NCI-H1105 treated with DMSO at 0.1 percent for 48 hours (cell line): ENCODE data around the gene PEX14.

Experiments
- DNase-seq: peaks from one replicate; lab custom pipeline; 2025; lab: John Stamatoyannopoulos, UW

PEX14 gene

GRCh38 chr1:10634075-10634427 is 159.3 kb downstream of the PEX14 start:
- DNase-seq = no peak

GRCh38 chr1:10634428-10635084 is 159.8 kb downstream of the PEX14 start:
- no peak for DNase-seq

GRCh38 chr1:10635085-10635896 is 160.5 kb downstream of the PEX14 start:
- peak; percentile 61 for DNase-seq

GRCh38 chr1:10635992-10636391 is 161.2 kb downstream of the PEX14 start:
- no peak for DNase-seq

DNA sequence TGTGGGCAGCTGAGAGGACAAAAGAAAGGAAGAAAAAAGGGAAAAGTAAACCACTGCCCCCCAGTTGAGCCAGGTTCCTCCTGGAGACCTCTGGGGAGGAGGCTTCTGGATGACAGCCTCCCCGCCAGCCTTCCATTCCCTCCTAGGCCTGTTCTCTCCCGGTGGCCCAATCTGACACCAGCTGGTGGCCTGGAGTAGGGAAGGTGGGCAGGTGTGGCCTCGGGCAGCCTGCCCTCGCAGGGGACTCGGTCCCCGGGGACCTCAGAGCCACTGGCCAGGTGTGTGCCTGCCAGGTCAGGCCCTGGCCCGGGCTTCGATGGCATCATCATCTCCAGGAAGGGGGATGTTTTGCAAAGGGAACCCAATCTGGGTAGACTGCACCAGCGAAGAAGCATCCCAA is 162.7 kb downstream of the PEX14 start:
- DNase-seq = no peak

GRCh38 chr1:10637834-10638558 is 163.2 kb downstream of the PEX14 start:
- DNase-seq = no peak

GRCh38 chr1:10638559-10639005 is 163.8 kb downstream of the PEX14 start:
- DNase-seq = no peak

DNA sequence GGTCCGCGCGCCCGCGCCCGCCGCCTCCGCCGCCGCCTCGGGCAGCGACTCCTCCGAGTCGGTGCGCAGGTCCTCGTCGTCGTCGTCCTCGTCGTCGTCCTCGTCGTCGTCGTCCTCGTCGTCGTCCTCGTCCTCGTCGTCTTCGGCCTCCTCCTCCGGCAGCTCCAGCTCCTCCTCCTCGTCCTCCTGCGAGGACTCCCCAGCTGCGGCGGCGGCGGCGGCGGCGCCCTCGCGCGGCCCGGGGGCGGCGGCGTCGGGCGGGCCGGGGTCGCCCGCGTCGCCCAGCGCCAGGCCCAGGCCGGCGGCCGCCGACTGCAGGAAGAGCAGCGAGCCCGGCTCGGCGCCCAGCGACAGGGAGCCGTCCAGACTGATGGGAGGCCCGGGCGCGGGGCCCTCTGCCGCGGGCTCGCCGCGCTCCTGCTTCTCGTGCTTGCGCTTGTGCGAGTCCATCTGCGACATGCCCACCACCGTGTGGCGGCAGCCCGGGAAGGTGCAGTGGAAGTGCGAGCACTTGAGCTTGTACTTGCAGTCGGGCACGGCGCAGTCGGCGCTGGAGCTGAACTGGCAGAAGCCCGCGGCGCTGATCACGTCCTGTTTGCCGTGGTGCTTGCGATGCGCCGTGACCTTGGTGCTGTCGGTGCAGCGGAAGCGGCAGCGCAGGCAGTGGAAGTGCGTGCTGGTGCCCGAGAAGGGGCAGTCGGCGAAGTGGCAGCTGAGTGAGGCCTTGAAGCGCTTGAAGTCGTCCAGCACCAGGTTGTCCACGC is 164.4 kb downstream of the PEX14 start:
- DNase-seq = no peak

GRCh38 chr1:10639775-10640578 is 165.2 kb downstream of the PEX14 start:
- DNase-seq = peak; percentile 96

- no peak for DNase-seq
These were observed 166.2 kb downstream of the PEX14 start for GRCh38 chr1:10640843-10641553.

DNA sequence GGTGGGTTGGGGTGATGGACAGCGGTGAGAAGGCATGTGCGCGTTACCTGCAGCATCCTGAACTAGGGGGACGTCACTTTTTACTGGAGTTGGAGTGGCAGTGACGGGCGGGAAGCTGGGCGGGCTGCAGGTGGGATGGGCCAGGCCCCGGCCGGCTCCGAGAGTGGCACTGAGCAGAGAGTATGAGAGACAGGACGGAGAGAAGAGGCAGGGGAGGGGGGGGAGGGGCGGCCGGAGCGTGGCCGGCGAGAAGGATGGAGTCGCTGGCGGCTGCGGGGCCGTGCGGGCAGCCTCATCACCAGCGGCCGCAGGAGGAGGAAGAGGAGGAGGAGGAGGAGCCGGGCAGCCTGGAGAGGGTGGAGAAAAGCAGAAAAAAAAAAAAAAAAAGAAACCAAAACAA is 167.2 kb downstream of the PEX14 start:
- DNase-seq = no peak

GRCh38 chr1:10642403-10643080 is 167.8 kb downstream of the PEX14 start:
- DNase-seq = no peak

GRCh38 chr1:10643607-10644306 is 169.0 kb downstream of the PEX14 start:
- DNase-seq = peak; percentile 81

- no peak for DNase-seq
These were observed 169.8 kb downstream of the PEX14 start for GRCh38 chr1:10644307-10645128.

- no peak for DNase-seq
These were observed 171.7 kb downstream of the PEX14 start for GRCh38 chr1:10646347-10646861.

DNA sequence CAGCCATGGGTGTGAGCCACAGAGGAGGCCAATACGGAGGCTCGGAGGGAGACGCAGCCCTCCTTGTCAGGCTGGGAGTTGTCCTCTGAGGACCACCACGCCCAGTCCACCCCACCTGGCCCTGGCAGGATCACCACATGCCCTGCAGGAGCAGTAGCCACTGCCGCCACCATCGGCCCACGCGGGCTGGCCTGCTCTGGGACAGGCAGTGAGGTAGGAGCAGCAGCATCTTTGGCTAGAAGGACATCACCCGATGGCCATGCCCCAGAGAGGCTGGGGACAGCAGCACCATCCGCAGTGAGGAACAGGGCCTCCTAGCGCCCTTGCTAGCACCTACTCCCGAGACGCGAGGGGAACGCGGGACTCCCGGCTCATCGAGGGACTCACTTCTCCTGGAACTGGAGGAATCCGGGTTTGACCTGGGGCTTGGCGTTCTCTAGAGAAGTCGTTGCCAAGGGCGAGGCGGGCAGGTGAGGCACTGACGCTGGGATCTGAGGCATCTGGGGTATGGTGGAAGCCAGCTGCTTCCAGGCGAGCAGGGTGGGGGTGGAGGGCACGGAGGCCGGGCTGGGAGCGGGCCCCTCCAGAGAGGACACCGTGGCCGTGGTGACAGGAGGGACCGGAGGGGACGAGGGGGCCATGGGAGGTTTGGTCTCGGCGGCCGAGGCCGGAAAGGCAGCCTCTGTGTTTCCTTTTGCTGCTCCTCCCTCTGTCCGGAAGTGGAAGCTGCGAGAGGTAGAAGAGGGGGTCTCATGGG is 172.8 kb downstream of the PEX14 start:
- DNase-seq = no peak

- DNase-seq = no peak
These were observed 174.2 kb downstream of the PEX14 start for GRCh38 chr1:10648689-10649516.
